GM12873 (cell line): ENCODE data around the gene DLX1.

Source experiments
- TF ChIP-seq, protein P1 (sequence below): IDR thresholded peaks from 2 replicates; pipeline ENCODE4 v1.5.1; 2012; ENCODE audit warnings: low read depth, mild to moderate bottlenecking, moderate library complexity, low read length, control low read depth; ENCODE audit not compliant: insufficient read depth; ENCODE audit errors: missing control alignments

The DLX1 gene

GRCh38 chr2:172072303-172072702, 13.0 kb upstream of the DLX1 start:
- TF ChIP-seq, protein P1, sequence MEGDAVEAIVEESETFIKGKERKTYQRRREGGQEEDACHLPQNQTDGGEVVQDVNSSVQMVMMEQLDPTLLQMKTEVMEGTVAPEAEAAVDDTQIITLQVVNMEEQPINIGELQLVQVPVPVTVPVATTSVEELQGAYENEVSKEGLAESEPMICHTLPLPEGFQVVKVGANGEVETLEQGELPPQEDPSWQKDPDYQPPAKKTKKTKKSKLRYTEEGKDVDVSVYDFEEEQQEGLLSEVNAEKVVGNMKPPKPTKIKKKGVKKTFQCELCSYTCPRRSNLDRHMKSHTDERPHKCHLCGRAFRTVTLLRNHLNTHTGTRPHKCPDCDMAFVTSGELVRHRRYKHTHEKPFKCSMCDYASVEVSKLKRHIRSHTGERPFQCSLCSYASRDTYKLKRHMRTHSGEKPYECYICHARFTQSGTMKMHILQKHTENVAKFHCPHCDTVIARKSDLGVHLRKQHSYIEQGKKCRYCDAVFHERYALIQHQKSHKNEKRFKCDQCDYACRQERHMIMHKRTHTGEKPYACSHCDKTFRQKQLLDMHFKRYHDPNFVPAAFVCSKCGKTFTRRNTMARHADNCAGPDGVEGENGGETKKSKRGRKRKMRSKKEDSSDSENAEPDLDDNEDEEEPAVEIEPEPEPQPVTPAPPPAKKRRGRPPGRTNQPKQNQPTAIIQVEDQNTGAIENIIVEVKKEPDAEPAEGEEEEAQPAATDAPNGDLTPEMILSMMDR: no peak

- TF ChIP-seq, protein P1: no peak
Observed at GRCh38 chr2:172072706-172073105, 12.6 kb upstream of the DLX1 start.

DNA sequence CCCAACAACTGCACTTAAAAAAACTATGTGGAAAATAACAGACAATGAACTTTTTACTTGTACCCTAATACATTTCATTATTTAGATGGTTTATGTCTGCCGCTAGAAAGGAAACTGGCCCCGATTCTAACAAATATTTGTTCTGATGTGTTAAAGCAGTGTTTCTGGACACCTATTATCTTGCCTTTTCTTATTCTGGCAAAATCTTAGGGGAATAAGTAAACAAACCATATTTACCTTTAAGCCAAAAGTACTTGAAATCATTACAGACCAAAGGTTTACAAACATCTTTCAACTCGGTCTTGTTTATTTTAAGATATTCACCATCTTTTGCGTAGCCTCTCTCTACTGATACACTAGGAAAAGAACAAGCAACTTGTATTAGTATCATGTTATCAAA, 11.8 kb upstream of the DLX1 start:
- TF ChIP-seq, protein P1: no peak

DNA sequence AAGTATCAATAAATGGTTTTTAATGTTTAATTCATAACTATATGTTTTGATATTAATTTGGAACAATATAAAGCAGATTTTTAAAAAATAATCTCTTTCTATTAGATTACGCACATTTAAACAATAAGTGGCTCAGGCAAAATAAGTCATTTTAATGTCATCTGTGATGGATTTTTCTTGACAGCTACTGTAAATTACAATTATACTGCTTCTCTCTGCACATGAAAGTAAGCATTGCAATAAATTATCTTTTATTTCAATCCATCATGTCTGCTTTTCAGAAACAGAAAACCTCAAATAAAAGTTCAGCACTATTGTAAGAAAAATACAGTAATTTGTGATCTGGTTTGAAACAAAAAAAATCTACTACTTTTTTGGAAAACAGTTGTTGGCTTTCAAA, 11.1 kb upstream of the DLX1 start:
- TF ChIP-seq, protein P1: no peak

GRCh38 chr2:172079416-172079815, 5.9 kb upstream of the DLX1 start:
- TF ChIP-seq, protein P1: no peak

DNA sequence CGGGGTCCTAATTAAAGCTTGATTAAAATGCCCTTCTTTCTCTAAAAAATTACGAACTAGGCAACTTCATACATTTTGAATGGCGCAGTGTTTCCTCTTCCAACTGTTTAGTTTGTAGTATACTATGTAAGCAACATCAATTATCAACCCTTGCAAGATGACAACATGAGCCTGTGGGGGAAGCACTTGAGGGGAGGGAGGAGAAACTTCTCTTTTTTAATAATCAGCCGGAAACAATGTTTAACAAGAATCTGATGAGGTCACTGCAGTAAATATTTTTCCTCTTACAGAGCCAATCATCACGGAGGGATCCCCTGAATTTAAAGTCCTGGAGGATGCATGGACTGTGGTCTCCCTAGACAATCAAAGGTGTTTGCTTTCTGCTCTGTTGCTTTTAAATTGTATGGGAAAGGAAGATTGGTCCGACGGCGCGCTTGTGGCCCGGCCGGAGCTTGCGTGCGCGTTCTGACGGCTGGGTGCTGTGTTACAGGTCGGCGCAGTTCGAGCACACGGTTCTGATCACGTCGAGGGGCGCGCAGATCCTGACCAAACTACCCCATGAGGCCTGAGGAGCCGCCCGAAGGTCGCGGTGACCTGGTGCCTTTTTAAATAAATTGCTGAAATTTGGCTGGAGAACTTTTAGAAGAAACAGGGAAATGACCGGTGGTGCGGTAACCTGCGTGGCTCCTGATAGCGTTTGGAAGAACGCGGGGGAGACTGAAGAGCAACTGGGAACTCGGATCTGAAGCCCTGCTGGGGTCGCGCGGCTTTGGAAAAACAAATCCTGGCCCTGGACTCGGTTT, 5.3 kb upstream of the DLX1 start:
- TF ChIP-seq, protein P1: no peak

DNA sequence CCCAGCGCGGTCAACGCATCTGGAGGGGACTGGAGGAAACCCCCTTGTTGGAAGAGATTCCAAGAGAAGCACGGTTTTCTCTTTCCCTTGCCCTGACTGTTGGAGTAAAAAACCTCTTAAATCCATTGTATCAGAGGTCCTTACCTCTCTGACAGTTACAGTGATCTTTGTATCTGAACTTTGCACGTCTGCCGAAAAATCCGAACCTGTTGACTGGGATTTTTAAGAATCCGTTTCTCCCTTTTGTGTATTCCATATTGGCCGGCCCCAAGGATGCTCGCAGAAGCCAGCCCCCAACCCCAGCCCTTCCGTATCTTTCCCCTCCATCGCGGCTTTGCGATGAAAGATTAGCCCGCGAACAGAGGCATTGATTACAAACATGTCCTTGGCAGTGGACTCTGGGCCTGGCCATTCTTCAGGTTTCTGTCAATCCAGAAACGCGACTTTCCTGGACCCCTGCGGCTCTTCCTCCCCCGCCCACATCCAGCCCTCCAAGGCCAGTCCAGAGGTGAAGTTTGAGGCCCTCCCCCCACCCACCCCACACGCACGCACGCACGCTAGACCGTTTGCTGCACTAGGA, 4.6 kb upstream of the DLX1 start:
- TF ChIP-seq, protein P1: no peak
